Stimulated activated CD8-positive, alpha-beta memory T cell treated with anti-CD3 and anti-CD28 coated beads, Interleukin-15, amount 100 ng/mL, for 24 hours (primary cell): ENCODE data around the gene SBSN.

ENCODE experiments used
- DNase-seq: peaks from one replicate; pipeline ENCODE4 v3.0.0-alpha.2; 2020; ENCODE audit warnings: low read depth

Gene SBSN

DNA sequence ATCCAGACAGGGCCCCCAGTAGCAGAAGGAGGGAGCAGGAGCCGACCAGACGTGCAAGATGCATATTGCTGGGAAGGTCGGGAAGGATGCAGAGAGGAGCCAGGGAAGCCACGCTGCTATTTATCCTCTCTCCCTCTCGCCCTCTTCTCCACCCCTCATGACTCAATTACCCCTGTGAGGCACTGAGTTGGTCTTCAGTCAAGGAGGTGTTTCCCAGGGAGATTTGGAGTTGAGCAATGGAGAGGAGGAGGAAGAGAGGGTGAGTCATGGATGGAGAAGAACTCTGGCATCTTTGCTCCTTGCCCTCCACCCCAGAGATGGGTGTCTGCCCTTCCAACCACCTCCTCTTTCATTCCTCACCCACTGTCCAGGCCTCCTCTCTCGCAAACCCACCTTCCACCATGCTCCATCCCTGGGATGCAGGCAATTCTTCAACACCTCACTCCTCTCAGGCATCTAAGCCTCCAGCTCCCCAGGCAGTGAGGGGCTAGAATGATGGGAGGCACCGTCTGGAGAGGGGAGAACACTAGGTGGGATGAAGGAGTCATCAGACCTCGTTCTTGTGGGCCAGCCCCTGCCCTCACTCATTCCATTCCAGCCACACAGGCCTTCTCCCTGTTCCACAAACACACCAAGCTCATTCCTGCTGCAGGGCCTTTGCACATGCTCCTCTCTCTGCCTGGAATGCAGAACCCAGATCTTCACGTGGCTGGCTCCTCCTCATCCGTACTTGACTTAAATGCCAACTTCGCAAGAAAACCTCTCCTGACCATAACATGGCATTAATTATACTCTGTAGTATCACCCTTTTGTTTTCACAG is at the start of gene SBSN:
TSS of gene SBSN (minus strand) at position 94 of the 821 bp plus-strand sequence. CDS start at position 64, 30 bp downstream.
- no peak for DNase-seq

DNA sequence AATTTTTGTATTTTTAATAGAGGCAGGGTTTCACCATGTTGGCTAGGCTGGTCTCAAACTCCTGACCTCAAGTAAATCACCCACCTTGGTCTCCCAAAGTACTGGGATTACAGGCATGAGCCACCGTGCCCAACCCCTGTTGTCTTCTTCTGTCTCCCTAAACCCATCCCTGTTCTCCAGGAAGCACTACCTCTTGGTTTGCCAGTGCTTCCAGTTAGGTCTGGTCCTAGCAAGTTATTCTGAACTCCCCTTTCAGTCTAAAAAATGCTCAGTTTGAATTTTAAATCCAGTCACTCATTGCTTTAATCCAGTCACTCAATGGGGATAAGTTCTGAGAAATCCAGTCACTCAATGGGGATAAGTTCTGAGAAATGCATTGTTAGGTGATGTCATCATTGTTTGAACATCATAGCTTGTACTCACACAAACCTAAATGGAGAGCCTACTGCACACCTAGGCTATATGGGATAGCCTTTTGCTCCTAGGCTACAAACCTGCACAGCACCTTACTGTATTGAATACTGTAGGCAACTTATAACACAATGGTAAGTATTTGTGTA is 43.4 kb upstream of the SBSN start:
- DNase-seq = no peak

DNA sequence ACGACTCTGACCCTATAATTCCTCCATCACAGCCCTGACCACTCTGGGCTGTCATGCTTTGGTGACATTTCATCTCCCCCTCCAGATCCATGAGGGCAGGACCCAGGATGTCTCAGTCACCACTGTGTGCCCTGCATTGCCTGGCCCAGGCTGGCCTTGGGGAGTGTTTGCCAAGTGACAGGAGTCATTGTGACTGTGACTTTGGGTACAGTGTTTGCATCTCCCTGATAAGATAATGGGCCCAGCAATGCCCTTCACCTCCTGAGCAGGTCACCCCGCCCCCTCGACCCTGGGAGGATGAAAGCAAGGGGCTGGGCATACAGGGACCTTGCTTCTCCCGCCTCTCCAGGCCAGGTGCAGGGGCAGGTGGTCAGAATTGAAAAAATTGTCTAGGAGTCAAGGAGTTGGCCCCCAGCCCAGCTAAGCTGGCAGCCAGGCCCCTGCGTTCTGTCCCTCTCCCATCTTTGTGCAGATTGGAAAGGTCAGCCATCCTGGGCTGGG is 41.2 kb upstream of the SBSN start:
- no peak for DNase-seq

DNA sequence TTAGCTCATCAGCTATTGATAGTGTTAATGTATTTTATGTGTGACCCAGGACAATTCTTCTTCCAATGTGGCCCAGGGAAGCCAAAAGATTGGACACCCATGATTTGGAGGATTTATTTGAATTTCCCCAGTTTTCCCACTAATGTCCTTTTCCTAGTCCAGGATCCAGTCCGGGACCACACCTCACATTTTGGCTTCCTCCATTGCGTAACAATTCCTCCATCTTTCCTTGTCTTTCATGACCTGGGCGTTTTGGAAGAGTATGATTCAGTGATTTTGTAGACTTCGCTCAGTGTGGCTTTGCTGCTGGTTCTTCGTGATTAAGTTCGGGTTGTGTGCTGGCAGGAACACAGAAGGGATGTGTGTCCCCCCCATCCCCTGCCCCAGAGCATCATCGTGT is 38.6 kb upstream of the SBSN start:
- no peak for DNase-seq

DNA sequence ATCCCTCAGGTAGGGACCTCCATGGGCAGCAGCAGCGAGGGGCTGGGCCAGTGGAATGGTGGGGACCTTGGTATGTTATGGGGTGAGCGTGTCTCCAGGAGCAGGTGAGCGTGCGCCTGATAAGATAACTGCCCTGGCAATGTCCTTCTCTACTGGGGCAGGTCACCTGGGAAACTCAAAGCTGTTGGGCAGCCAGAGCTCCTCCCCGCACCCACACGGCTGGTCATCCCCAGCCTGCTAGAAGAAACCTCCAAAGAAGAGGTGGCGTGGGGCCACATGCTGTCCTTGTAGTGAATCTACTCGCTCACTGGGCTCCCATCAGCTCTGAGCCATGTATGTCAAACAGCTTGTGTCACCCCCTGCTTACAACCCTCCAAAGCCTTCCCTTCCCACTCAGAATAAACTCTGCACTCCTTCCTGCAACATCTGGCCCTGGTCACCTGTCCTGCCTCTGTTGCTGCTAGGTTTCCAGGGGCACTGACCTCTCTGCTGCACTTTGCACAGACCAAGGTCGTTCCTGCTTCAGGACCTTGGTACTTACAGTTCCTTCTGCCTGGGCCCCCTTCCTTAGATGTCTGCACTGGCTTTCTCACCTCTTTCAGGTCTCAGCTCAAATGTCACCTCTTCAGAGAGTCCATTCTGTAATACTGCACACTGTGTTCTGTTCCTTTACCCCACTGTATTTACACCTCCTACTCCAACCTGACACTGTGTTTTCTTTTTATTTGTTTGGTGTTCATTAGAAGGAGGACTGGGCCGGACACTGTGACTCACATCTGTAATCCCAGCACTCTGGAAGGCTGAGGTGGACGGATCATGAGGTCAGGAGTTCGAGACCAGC is 37.1 kb upstream of the SBSN start:
- DNase-seq = no peak

DNA sequence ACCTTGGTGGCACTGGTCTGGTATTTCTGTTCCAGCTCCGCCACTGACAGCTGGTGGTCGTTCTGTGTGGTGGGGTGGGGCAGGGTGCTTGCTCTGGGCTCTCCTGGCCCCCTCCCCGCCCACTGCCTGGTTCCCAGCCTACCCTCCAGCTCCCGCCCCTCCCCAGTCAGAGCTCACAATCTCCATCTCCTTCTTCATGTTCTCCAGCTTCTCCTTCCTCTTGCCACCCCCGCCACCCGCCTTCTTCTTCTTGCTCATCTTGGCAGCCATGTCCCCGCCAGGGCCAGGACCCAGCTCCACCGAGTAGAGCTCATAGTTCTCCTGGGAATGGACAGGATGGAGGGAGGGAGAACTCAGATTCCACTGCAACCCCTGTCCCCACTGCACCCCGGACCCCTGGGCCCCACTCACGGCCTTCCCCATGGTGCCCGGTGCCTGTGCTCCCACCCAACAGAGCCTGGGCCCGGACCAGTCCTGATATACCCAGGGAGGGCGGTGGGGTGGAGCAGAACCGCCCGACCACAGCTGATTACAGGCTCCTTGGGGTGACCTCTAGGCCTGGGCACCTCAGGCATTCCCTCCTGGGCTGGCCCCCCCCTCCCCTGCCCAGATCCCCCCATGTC is 35.2 kb upstream of the SBSN start, which contains the start of gene ATP4A:
TSS of gene ATP4A (minus strand) at position 452 of the 623 bp plus-strand sequence. CDS start at position 423, 29 bp downstream.
- DNase-seq = no peak

GRCh38 chr19:35562776-35563175 is 34.7 kb upstream of the SBSN start:
- no peak for DNase-seq

GRCh38 chr19:35562336-35562735 is 34.2 kb upstream of the SBSN start:
- DNase-seq = no peak

- DNase-seq = no peak
Observed at GRCh38 chr19:35561436-35561835, 33.3 kb upstream of the SBSN start.

GRCh38 chr19:35560677-35561076 is 32.6 kb upstream of the SBSN start:
- DNase-seq = no peak

DNA sequence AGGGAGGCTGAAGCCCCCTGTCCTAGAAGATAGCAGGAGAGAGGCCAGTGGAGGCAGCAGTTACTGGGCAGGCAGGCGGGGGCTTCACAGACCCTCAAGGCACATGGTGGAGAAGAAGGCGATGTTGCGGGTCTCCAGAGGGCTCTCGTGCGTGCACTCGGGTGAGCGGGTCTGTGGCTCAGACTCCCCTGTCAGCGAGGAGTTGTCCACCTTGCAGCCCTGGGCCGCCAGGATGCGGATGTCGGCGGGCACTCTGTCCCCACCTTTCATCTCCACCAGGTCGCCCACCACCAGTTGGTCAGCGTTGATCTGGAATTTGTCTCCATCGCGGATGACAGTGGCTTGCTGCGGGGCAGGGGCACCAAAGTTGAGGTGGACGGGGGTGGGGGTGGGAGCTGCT is 32.2 kb upstream of the SBSN start:
- DNase-seq = no peak

DNA sequence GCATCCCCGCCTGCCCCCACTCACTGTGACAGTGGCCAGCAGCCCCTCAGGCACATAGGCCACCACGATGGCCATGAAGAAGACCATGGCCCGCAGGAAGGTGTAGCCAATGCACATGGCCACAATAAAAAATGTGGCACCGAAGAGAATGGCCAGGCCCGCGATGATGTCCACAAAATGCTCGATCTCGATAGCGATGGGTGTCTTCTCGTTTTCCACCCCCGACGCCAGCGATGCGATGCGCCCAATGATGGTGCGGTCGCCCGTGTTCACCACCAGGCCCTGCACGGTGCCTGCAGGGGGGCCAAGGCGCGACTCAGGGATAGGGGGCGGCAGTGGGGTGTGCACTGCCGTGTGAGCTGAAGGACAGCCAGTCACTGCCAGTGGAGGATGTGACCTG is 31.7 kb upstream of the SBSN start:
- no peak for DNase-seq

- DNase-seq = no peak
Observed at GRCh38 chr19:35559281-35559659, 31.2 kb upstream of the SBSN start.

DNA sequence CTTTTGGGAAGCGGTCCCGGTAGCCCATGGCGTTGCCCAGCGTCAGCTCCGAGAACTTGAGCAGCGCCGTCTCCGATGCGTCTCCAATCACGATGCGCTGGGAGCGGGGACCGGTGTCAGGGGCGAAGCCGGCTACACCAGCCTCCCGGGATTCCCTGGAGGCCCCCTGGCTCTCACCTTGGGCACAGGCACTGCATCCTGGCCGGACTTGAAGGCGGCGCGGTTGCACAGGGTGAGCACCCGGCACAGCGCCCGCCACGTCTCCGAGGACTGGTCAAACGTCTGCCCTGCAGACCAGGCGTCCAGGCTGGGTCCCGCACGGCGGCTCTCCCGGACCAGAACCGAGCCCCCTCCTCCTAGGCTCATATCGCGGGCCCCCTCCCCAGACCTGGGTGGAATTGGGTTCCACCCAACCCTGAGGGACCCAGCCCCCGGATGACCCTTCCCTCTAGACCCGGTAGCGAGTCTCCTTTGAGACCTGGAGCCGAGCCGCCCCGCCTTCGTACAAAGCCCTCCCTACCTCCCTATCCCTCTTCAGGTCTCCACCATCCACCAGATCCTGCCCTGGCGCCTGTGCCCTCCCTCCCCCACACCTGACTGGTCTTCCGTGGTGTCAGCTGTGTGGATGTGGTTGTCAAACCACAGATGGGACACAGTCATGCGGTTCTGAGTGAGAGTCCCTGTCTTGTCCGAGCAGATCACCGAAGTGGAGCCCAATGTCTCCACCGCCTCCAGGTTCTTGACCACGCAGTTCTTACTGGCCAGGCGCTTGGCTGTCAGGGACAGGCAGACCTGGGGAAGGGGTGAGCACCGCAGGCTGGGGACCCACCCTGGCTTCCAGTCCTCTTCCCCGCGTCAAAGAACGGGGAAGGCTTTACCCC is 30.5 kb upstream of the SBSN start:
- DNase-seq = no peak

DNA sequence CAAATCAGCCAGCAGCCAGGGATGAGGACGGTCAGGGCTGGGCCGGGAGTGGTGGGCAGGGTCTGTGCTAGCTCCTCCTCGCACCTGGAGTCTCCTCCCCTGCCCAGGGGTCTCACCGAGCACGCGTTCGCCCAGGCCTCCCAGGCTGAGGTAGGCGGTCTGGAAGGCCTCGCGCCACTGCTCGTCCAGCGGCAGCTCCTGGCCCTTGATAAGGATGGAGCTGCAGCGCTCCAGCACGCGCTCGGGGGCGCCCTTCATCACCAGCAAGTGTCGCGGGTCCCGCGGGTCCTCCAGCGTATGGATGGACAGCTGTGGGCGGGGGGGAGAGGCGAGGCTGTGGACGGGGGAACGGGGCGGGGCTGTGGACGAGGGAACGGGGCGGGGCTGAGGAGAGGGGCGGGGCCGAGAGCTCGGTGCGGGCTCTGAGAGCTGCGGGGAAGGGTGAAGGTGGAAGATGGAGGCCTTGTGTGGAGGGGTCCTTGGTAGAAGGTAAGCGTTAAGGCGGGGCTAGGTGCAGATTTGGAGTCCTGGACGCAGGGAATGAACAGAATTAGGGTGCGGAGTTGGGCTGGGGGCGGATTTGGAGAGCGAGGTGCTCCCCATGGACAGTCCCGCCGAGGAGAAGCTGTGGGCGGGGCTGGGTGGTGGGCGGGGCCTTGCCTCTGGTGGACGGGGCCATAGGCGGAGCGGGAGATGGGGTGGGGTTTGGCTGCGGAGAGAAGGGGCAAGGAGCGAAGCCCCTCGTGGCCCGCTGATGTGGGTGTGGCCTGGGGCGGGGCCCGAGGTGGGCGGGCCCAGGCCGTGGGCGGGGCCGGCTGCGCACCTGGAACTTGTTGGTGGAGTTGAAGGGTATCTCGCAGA is 29.7 kb upstream of the SBSN start:
- DNase-seq = peak; percentile 20

- DNase-seq = no peak
Observed at GRCh38 chr19:35556846-35557538, 28.9 kb upstream of the SBSN start.

- no peak for DNase-seq
Observed at GRCh38 chr19:35556025-35556590, 28.0 kb upstream of the SBSN start.

- no peak for DNase-seq
Observed at GRCh38 chr19:35555301-35556005, 27.3 kb upstream of the SBSN start.

- DNase-seq = no peak
Observed at GRCh38 chr19:35554076-35554475, 26.0 kb upstream of the SBSN start.
